Neutrophil (primary cell): Measurements from ENCODE around the gene CRNKL1.

ENCODE experiments used
- H3K27ac ChIP-seq: fragments of 200-600 bp; sonication (generic); 2 replicates; pipeline ENCODE4 v1.5.1; 2016; ENCODE audit warnings: mild to moderate bottlenecking, moderate library complexity
- H3K27me3 ChIP-seq: fragments of 200-600 bp; sonication (generic); 2 replicates; pipeline ENCODE4 v1.6.0; 2016; ENCODE audit warnings: mild to moderate bottlenecking
- H3K36me3 ChIP-seq: fragments of 200-600 bp; sonication (generic); 2 replicates; pipeline ENCODE4 v1.5.1; 2017
- H3K4me1 ChIP-seq, 2 experiments: fragments of 200-600 bp in 1 of 2; sonication (generic) in 1 of 2; 1 replicate in 1 of 2; 2 replicates in 1 of 2; pipeline versions ENCODE4 v1.5.1 to v1.6.1; 2013 to 2016; ENCODE audit warnings: low read depth in 1 of 2, low read length in 1 of 2, mild to moderate bottlenecking in 1 of 2, moderate library complexity in 1 of 2; ENCODE audit not compliant: control insufficient read depth in 1 of 2, insufficient read depth in 1 of 2
- H3K4me3 ChIP-seq, 2 experiments: fragments of 200-600 bp in 1 of 2; sonication (generic) in 1 of 2; 1 replicate in 1 of 2; 2 replicates in 1 of 2; pipeline ENCODE4 v1.5.1; 2013 to 2016; ENCODE audit warnings: low read depth in 1 of 2, low read length in 1 of 2, mild to moderate bottlenecking in 1 of 2, moderate library complexity in 1 of 2
- H3K9me3 ChIP-seq: fragments of 200-600 bp; sonication (generic); 2 replicates; pipeline ENCODE4 v1.5.1; 2016
- TF ChIP-seq, protein P1 (sequence below): fragments of 200-600 bp; sonication (generic); IDR thresholded peaks from 2 replicates; pipeline ENCODE4 v1.5.1; 2016; ENCODE audit warnings: antibody characterized with exemption

Gene CRNKL1

DNA sequence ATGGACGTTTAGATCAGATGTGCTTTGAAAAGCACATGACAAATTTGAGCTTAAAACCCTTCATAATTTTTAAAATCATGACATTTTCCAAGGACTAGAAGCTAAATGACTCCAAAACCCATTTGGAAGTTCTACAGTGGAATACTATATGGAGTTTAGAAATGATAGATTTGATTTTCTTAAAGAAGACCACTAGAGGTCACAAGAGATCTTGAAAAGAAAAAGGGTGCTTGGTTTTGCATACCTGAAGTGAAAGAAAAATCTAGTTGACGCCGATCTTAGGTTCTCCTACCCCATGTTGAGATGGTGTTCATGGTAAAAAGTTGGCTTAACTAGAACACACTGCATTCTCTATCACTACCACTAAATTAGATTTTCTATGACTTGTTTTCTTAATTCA lies 31.5 kb upstream of the CRNKL1 start:
- TF ChIP-seq, protein P1, sequence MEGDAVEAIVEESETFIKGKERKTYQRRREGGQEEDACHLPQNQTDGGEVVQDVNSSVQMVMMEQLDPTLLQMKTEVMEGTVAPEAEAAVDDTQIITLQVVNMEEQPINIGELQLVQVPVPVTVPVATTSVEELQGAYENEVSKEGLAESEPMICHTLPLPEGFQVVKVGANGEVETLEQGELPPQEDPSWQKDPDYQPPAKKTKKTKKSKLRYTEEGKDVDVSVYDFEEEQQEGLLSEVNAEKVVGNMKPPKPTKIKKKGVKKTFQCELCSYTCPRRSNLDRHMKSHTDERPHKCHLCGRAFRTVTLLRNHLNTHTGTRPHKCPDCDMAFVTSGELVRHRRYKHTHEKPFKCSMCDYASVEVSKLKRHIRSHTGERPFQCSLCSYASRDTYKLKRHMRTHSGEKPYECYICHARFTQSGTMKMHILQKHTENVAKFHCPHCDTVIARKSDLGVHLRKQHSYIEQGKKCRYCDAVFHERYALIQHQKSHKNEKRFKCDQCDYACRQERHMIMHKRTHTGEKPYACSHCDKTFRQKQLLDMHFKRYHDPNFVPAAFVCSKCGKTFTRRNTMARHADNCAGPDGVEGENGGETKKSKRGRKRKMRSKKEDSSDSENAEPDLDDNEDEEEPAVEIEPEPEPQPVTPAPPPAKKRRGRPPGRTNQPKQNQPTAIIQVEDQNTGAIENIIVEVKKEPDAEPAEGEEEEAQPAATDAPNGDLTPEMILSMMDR, result no peak
- no peaks in the 10 kb centered on the region for H3K36me3 ChIP-seq
- no peak overlapping the region for H3K27ac ChIP-seq
- H3K9me3 ChIP-seq, result no peaks in the 10 kb centered on the region
- H3K4me3 ChIP-seq, result no peak overlapping the region
- peaks cover 23% of the 10 kb centered on the region for H3K27me3 ChIP-seq
- no peaks in the 10 kb centered on the region for H3K4me1 ChIP-seq

DNA sequence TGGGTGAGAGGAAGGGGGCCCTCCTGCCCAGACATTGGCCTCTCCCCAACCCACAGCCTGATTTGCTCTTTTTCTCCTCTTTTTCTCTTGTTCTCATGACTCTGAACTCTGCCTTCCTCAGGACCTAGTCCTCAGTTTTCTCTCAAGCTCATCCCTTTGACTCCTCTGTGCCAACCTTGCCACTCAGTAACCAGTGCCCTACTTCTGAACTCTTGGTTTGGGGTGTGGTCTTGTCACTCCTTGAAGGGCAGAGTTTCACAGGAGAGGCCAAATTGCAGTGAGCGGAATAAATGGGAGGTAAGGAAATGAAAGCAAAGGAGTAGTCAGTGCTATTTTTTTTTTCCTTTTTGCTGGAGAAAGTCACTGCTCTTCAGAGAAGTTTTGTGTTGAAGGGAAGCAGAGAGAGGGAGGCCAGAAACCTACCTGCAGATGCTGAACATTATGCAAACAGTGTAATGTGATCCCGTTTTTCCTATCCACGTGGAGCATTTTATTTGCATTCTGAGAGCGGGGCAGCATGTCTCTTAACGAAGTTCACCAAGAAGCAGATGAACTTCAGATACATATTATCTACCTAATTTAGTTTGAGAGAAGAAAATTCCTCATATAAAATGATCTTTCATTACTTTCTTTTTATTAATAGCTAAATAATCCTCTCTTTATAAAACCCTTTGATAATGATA lies 27.0 kb upstream of the CRNKL1 start:
- H3K9me3 ChIP-seq, result no peaks in the 10 kb centered on the region

DNA sequence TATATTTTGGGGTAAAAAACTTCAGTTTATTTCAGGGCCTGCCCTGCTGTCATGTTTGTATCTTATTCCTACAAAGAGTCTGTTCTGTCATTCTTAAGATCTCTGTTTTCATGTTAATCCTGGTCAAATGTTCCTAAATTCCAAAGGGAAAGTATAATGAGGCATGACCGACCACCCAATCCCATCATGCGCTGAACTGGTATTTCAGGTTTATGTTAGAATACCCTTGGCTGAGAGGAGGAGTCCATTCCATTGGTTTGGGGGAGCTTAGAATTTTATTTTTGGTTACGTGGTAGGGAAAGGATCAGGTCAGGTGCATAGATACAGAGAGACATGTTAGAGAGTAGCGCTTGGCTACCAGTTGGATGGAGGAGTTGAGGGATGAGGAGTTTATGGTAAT lies 25.8 kb upstream of the CRNKL1 start:
- no peaks in the 10 kb centered on the region for H3K4me1 ChIP-seq
- H3K9me3 ChIP-seq, result no peaks in the 10 kb centered on the region
- H3K36me3 ChIP-seq, result no peaks in the 10 kb centered on the region
- no peak overlapping the region for H3K27ac ChIP-seq
- peaks cover 31% of the 10 kb centered on the region for H3K27me3 ChIP-seq
- H3K4me3 ChIP-seq, result no peak overlapping the region
- TF ChIP-seq, protein P1, result no peak

More for the DNA sequence above, 27.0 kb upstream of the CRNKL1 start:
- H3K4me3 ChIP-seq, result no peak overlapping the region
- TF ChIP-seq, protein P1, result no peak
- H3K36me3 ChIP-seq, result no peaks in the 10 kb centered on the region
- no peak overlapping the region for H3K27ac ChIP-seq
- peaks cover 19% of the 10 kb centered on the region for H3K27me3 ChIP-seq
- H3K4me1 ChIP-seq, result no peaks in the 10 kb centered on the region

DNA sequence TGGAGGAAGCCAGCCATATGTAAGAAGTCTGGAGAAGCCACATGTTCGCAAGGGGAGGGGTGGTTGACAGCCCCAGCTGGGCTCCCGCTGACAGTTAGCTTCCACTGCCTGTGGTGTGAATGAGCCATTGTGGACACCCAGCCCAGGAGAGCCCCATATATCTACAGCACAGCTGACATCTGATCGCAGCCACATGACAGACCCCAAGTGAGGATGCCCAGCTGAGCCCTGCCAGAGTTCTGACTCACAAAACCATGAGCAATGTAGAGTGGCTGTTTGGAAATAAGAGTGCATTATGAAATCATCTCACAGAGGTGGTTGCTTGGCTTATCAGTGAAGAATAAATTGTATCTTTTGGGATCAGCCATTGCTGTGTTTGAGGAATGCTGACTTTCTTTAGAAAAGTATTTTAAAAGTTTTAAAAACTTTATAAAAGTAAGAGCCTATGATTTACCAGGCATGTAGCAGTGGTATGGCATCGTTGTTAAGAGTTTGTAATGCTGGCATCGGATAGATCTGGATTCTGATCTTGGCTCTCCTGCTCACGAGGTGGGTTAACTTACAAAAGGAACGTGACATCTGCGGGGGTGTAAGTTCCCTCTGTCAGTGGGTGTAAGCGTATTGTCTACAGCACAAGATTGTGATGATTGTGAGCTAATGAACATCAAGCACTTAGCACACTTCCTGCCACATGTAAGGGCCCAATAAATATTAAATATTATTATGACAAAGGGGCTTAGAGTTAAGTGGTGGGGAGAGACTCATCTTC lies 24.2 kb upstream of the CRNKL1 start:
- peaks cover 20% of the 10 kb centered on the region for H3K27me3 ChIP-seq
- TF ChIP-seq, protein P1, result no peak

DNA sequence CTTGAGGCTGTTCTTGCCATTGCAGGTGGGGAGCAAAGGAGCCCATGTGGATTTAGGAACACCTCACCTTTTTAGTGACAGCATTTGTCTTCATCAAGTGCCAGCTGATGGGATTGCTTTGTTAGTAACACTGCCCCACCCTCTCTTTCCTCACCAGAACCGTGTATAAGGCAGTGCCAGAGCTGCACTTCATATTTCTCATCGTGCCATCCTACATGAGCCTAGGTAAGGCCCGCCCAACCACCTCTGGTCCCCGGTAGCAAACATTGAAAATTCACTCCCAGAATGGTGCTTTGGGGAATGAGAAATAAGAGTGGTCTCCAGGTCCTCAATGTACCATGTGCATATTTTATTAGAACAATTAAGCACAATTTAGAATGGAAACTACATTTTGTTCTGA lies 22.8 kb upstream of the CRNKL1 start:
- H3K4me1 ChIP-seq, result no peaks in the 10 kb centered on the region
- no peaks in the 10 kb centered on the region for H3K36me3 ChIP-seq
- no peak overlapping the region for H3K27ac ChIP-seq
- H3K9me3 ChIP-seq, result no peaks in the 10 kb centered on the region
- TF ChIP-seq, protein P1, result no peak
- H3K27me3 ChIP-seq, result peaks cover 15% of the 10 kb centered on the region
- H3K4me3 ChIP-seq, result no peak overlapping the region

More for the DNA sequence above, 24.2 kb upstream of the CRNKL1 start:
- Histone ChIP-seq H3K36me3 (no peaks in the 10 kb centered on the region), H3K27ac (no peak overlapping the region), H3K4me1 (no peaks in the 10 kb centered on the region), H3K4me3 (no peak overlapping the region), H3K9me3 (no peaks in the 10 kb centered on the region)
